ENCODE results near the gene C6orf89.
"Not testable (repeated sequence)": the region's sequence is repeated elsewhere in the genome, so short reads cannot be mapped to it uniquely, and the experiment has no call there.

Gene C6orf89

DNA sequence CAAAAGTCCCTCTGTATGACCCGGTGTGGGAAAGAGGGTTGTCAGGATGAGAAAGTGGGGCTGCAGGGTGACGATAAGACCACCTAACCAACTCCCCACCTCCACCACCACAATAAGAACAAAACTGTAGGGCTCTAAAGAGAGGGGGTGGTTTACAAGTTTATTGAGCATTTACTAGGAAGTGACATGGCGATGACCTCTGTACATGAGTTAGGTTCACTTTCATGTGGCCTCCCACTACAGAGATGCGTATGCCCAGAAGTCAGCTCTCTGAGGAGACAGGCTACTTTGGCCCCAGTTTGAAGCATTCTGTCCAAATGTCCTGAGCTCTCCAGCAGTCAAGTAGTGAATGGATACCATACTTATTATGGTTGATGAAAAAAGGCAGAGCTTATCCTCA lies 40.1 kb downstream of the C6orf89 start:
- no peak for DNase-seq

DNA sequence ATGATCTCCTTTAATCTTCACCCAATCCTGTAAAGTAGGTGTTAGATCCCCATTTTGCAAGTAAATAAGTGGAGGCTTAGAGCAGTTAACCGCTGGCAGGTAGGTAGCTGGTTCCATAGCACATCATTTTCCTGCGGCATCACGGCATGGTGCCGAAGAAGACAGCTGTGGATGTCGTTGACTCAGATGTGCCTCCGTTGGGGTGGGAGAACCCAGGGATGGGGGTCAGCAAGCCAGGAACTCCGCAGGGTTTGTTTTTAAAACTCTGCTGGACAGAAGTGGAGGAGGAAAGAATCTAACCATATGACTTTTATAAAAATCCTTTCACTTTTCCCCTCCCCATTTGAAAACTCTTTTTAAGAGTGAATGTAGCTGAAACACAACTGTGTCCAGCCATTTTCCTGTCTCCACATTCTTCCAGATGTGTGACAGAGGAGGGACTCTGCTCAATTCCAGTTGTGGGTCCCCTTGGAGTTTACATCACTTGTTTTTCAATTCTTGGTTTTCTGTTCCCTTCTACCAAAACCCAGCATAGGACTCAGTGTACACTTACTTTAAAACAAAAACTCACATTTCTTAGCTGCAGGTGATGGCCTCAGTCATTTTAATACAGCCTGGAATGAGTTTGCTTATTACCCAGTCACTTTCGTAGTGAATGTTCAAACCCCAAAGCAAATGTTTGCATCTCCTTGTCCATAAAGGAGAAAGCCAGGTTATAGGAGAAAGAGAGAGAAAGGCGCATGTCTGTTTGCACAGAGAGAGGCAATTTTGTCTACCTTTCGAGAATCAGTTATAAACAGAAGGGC lies 41.2 kb downstream of the C6orf89 start:
- no peak for DNase-seq

DNA sequence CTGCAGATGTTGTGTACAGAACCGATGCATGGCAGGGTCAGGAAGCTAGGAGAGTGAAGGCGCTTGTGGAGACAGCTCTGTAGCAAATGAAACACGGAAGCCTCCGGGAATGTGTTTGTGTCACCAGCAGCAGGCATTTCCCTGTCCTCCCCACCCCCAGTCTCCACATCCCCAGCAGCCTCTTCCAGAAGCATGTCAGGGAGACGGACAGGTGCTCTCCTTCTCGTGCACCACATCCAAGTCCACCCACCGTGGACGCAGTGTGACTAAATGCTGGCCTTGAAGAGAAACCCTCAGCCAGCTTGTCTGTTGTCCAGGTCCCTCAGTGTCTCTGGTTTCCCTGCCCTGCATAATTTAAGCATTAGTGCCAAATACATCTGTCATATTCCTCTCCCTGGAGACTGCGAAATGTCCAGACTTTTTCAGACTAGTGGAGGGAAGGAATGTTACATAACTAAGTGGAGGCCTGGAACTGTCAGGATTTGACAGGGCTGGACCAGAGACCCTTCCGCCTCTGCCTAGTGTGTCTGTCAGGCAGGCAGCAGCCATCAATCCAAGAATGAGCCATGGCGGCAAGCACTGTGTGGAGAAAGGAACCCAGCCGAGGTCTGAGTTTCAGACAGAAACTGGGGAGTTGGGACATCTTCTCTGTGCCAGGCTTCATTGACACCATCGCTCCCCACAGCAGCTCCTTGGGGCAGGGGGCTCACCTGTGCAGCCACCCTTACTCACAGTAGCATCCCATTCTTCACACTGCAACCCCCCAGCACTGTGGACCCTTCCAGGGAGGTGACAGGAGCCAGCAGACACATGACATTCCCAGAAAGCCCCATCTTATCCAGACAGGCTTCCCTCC lies 42.2 kb downstream of the C6orf89 start:
- DNase-seq = no peak

DNA sequence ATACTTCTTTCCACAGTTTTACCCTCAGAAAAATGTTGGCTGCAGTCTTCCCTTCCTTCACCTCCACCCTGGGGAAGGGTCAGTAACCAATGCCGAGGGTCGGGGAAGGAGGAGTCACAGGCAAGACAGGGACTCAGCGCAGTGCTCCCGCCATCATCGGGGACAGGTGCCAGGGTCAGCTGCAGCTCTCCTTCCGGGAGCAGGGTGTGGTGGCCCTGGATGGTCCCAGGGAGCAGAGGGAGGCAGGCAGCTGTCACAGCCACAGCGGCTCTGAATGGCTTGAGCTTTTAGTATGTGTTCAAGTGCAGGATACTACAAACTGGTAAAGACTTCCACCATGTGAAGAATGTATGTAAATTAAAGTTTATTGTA lies 42.8 kb downstream of the C6orf89 start:
- peak; percentile 0 for DNase-seq

DNA sequence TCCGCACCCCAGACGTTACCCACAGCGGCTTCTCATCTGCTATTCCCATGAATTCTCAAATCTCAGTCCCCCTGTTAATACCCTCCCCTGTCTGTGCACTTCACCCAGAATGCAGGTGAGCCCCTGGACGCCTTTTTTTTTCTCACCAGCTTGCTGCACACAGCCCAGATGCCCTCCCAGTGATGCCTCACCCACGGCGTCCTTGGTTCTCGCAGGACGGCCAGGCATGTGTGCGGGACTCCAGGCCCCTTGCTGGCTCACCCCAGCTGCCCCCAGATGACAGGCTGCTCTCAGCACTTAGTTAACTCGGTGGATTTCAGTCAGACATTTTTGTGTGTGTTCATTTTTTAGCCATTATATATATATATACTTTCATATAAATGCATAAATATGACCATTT lies 43.4 kb downstream of the C6orf89 start:
- DNase-seq = no peak

DNA sequence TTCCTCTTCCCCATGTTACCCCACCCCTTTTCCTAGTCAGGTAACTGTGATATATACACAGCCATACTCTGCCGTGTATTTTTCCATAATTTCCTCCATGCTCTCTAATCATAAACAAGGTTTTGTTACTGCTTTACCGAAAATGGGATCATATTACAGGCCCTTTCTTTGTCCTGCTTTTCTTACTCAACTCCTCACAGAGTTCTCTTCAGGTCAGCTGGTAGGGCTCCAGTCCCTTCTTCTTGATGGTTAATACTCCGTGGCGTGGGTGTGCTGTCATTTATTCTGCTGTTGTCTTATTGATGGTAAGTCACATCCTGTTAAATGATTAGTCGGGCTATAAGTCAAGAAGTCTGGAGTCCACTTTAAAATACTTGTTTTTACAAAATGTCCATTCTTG lies 43.9 kb downstream of the C6orf89 start:
- DNase-seq = peak; percentile 4

DNA sequence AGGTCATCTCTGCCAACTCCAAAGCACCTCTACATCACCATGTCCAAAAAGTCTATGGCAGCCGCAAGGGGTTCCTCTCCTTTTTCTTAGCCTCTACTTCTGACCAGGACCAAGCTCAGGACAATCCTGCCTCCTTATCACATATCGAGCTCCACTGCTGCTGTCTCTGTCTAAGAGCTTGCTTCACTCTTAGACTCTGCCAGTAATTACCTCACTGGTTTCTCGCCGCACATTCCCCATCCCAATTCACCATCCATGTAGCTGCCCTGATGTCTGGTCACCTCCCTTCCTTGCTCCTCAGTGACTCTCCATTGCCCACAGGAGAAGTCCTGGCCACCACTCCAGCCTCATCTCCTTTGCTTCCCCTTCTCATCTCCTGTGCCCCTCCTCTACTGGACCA lies 44.7 kb downstream of the C6orf89 start:
- no peak for DNase-seq

DNA sequence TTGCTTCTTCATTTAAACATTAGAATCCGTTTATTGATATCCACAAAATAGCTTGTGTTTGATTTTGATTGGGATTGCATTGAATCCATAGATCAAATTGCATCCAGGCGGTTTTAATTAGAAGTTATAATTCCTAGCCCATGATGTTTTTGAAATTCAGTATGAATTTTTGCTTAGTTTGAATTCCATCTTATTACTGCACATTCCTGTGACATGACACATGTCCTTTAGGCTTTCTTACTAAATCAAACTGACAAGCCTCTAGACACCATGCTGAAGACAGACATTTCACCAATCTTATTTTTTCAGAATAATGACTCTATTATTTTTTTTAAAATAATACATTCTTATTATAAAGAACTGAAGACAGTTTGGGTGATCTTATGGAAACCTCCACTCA lies 47.4 kb downstream of the C6orf89 start:
- no peak for DNase-seq

DNA sequence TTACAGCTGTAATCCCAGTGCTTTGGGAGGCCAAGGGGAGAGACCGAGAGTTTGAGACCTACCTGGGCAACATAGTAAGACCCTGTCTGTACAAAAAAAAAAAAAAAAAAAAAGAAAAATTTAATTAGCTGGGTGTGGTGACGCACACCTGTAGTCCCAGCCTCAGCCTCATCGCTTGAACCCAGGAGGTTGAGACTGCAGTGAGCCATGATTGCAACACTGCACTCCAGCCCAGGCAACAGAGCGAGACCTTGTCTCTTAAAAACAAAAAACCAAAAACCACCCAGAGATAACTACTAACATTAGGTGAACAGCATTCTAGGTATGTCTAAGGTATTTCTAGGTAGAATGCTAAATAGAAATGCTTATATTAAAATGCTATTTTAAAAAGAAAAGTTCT lies 47.8 kb downstream of the C6orf89 start:
- DNase-seq = no peak

DNA sequence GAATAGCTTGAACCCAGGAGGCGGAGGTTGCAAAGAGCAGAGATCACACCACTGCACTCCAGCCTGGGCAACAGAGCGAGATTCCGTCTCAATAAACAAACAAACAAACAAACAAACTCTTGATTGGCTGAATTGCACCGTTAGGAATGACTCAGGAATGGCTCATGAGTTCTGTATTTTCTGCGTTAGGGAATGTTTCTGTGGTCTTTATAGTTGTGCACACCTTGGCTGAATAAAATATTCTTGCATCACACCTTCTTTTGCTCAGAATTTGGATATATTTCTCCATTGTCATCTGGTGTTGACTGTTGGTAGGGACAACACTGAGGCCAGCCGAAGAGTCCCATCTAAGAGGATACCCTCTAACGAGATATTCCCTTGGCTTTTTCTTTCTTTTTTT lies 49.1 kb downstream of the C6orf89 start:
- no peak for DNase-seq

DNA sequence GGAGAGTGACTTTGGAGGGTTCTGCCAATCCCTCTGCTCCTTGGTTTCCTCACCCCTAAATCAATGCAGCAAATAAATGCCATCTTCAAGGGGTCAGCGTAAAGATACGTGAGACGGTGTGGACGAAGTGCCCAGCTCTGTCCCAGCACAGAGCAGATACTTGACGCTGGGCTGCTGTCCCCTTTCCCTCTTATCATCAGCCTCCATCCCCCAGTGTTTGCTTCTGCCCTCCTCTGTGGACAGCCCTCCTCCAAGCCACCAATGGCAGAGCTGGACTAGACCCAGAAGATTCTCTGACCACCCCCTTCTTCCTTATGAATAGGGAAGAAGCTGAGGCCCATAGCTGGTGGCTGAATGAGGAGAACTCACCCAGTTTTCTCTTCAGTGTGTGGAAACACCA lies 51.1 kb downstream of the C6orf89 start:
- DNase-seq = no peak

DNA sequence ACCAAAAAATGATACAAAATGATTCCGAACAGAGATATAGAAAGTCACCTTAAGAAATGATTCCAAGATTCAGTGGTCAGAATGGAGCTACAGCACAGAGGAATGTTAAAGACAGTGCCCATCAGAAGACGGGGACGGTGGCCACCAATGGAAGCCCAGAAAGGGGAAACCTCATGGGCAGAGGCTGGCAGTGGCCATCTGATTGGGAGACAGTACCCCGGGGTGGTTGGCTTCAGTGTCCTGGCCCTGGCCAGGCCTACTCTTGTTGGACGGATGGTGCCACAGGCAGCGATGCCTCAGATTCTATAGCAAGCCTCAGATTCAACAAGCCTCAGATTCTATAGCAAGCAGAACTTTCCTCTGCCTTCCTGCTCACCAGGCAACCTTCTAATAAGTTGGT lies 52.1 kb downstream of the C6orf89 start:
- DNase-seq = no peak

DNA sequence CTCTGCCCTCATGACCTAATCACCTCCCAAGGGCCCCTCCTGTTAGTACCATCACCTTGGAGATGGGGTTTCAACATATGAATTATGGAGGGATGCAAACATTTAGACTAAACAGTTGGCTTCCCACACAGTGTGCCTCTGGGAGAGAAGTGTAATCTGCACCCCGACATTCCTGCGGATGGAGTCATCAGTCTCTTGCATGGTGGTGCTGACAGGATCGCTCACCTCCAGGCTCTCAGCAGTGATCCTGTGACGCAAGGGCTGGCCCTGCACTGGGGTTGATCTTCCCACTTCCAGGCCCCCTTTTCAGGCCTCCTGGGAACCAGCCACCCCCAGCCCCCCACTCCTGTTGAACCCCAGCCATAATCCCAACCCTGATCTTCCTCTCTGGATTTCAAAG lies 52.8 kb downstream of the C6orf89 start:
- no peak for DNase-seq

DNA sequence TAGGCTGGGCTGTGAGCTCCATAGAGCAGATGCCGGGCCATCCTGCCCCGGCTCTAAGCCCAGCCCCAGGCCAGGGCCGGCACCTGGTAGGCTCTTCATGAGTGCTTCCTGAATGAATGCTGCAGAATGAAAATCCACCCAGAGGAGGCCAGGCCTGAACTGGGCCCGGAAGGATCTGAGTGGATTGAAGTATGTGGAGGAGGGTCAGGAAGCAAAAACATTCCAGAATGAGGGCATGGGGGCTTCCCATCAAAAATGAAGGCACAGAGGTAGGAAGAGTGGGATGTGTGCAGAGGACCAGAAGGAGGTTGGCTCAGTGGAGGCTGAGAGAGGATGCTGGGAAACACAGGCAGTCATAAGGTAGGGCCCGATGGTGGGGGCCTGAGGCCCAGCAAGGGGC lies 53.3 kb downstream of the C6orf89 start:
- DNase-seq = not testable (repeated sequence)

DNA sequence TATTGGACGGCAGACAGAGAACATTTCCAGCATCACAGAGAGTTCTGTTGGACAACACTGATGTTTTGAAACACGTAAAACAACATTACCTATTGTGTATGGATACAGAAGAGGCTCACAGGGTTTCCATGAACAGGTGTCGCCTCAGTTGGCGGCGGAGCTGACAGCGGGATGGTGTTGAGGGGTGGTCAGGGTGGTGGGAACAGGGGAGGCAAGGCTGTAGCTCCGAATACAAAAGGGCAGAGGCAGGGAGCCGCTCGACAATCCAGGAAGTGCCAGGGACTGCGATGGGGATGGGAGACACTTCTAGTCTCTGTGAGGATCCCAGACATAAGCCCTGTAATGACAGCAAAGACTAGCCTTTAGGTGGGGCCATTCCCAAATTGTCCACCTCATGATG lies 54.3 kb downstream of the C6orf89 start:
- DNase-seq = no peak

DNA sequence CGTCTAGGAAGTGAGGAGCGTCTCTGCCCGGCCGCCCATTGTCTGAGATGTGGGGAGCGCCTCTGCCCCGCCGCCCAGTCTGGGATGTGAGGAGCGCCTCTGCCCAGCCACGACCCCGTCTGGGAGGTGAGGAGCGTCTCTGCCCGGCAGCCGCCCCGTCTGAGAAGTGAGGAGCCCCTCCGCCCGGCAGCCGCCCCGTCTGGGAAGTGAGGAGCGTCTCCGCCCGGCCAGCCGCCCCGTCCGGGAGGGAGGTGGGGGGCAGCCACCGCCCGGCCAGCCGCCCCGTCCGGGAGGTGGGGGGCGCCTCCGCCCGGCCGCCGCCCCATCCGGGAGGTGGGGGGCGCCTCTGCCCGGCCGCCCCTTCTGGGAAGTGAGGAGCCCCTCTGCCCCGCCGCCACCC lies 55.8 kb downstream of the C6orf89 start:
- not testable (repeated sequence) for DNase-seq

DNA sequence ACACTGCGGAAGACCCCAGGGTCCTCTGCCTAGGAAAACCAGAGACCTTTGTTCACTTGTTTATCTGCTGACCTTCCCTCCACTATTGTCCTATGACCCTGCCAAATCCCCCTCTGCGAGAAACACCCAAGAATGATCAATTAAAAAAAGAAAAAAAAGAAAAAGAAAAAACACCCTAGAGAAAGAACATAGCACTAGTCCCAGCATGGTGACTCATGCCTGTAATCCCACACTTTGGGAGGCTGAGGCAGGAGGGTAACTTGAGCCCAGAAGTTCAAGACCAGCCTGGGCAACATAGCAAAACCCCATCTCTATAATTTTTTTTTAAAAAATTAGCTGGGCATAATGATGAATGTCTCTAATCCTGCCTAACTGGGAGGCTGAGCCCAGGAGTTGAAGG lies 56.6 kb downstream of the C6orf89 start:
- DNase-seq = not testable (repeated sequence)

DNA sequence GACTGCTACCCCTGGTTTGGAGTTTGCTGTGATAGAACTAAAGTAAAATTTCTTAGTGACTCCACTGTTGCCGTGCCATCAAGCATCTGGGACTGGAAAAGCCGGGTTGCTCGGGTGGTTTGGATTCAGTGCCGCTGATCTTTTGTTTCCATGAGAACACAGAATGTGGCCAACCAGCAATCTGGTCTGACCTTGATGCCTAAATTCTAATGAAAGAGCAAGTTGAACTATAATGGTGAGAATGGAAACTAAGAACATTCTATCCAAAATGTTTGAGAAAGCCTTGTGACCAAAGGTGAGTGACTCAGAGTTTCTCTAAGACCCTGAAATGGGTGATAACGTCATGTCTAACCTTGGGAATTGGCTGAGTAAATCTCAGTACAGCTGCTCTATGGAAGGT lies 58.9 kb downstream of the C6orf89 start:
- no peak for DNase-seq

DNA sequence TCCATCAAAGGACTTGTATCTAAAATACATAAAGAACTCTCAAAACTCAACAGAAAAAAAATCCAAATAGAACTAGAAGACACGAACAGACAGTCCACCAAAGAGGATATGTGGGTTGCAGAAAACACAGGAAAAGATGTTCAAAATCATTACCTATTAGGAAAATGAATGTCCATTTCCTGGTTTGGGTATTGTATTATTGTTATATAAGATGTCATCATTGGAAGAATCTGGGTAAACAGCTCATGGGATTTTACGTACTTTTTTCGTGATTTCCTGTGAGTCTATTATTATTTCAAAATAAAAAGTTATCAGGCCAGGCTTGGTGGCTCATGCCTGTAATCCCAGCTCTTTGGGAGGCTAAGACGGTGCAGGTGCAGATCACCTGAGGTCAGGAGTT lies 59.5 kb downstream of the C6orf89 start:
- no peak for DNase-seq

DNA sequence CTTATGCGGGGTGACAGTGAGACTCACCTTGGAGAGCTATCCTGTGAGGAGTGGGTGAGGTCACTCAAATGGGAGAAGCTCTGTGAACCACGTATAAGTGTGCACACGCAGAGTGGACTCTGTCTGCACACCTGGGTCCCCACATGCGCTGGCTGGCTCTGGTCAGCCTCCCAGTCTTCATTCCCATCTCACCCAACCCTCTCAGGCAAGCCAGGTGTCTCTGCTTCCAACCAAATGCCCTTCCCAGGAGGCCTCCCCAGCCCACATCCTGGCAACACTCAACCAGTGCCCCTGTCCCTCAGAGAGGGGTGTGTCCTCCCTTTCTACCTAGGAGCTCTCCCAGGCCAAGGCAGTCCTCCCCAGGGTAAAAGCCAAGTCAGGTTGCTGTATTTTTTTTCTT lies 60.8 kb downstream of the C6orf89 start:
- DNase-seq = no peak

DNA sequence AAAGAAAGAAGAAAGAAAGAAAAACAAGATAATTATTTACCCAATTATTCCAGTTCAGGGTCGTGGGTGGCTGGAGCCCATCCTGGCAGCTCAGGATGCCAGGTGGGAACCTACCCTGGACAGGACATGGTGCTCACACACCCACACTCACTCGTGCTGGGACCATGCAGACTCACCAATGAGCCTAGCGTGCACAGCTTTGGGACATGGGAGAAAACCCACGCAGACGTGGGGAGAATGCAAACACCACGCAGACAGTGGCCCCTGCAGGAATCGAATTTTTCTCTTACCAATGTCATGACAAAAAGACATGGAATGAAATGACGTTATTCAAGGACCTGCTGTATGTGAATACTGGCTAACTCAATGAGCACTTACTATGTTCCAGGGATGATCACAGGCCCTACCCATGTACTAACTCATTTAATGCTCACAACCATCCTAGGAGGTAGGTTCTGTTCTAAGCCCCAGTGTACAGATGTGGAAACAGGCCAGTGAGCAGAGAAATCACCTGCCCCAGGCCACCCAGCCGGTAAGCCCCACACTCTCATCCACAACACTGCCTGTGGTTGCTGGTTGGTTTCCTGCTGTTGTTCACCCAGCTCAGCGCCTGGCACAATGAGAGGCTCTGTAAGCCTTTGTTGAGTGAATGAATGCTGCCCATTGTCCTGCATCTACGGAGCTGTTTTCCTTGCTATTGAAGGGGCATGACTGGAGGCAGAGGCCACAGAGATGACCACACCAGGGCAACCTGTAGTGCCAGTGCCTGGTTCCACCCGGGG lies 62.0 kb downstream of the C6orf89 start:
- no peak for DNase-seq

DNA sequence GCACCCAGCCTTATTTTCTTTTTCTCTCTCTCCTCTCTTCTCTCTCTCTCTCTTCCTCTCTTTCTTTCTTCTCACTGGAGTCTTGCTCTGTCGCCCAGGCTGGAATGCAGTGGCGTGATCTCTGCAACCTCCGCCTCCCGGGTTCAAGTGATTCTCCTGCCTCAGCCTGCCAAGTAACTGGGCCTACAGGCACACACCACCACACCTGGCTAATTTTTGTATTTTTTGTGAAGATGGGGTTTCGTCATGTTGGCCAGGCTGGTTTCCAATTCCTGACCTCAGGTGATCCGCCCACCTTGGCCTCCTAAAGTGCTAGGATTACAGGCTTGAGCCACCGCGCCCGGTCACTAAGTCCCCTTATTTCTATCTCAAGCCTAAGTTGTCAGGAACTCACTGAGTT lies 63.3 kb downstream of the C6orf89 start:
- DNase-seq = not testable (repeated sequence)

DNA sequence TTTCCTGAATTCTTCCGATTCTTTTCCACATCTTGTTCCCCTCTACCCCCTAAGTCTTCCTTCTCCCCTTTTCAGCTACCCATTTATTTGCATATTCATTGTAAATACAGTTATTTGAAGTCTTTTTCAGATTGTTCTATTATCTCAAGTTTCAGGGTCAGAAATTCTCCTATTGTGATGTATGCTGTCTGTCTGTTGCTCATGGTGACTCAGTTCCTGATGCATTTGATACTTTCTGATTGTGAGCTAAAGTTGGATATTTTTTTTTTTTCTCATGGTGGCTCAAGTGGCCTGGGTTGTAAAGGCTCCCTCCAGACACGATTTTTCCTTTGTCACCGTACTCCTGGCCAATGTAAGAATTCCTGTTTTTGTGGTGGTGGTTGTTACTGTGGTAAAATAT lies 63.9 kb downstream of the C6orf89 start:
- DNase-seq = no peak

DNA sequence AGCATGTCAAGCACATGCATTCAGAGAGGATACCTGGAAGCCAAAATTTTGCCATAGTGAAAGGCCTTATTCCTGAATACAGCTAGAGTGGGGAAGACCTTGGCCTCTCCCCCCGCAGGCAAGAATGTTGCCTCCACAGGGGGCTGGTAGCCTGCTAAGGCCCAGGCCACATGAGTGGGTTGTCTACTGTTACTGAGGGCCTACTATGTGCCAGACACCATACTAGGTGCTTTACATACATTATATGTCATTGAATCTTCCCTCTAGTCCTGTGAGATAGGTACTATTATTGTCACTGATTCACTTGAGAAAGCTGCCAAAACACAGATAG lies 68.1 kb downstream of the C6orf89 start:
- DNase-seq = no peak
